ENCODE measurements around the gene RACGAP1.

GRCh38 chr12:49973361-49973830 is 51.9 kb downstream of the RACGAP1 start:
- TF ChIP-seq CTCF (IDR thresholded peaks at IDR 0.05) (no peak), POLR2A (IDR thresholded peaks at IDR 0.05) (no peak)

All from testis (tissue), 2 donors.